Measurements from ENCODE around the gene OAT. TPM values are rescaled to one million over a fixed set of nuclear protein-coding genes. Genes with fewer than 3 reads are reported as not detected.

OAT gene
- 26.5 TPM for polyA plus RNA-seq (2013, experiment 1 of 2)
- 25.8 TPM for polyA plus RNA-seq (2013, experiment 2 of 2)

GRCh38 chr10:124418726-124419501 is at the start of gene OAT:
Gene OAT (minus strand): TSS chr10:124418923. CDS start chr10:124412171, 6,752 bp downstream.
- peak within 1 kb of the TSS; percentile 99 for H3K23ac ChIP-seq (ENCODE audit: low read depth, low read length, poor library complexity)
- no peak within 1 kb of the TSS for H3K4ac ChIP-seq (ENCODE audit: low read length)
- no peak within 1 kb of the TSS for H4K91ac ChIP-seq (ENCODE audit: low read depth, low read length, poor library complexity)
- H3K18ac ChIP-seq (ENCODE audit: low read length) = peak within 1 kb of the TSS; percentile 84
- H3K9me3 ChIP-seq (replicated peaks in 1 of 2; ENCODE audit: control insufficient read depth in 2 of 2, insufficient read depth in 1 of 2, low read depth in 1 of 2, low read length in 2 of 2) = no peaks in the 10 kb centered on the region
- no peak within 1 kb of the TSS for H2BK15ac ChIP-seq (ENCODE audit: low read length)
- H3K4me3 ChIP-seq (ENCODE audit: low read length in 2 of 2) = peak within 1 kb of the TSS; percentile 74 to 95
- WGBS, 2 donors (ENCODE audit: extremely low coverage in 2 of 2, insufficient read length in 2 of 2, insufficient replicate concordance in 1 of 2) = no CpG with 5 or more reads among the region's 70 CpGs
- peak within 1 kb of the TSS; percentile 16 for H2BK12ac ChIP-seq (ENCODE audit: low read length)
- DNase-seq (ENCODE audit: low spot score) = peak; percentile 95
- H4K8ac ChIP-seq (ENCODE audit: low read depth, low read length) = no peak within 1 kb of the TSS
- peak within 1 kb of the TSS; percentile 97 for H2AFZ ChIP-seq (ENCODE audit: low read length)
- no peaks in the 10 kb centered on the region for H3K36me3 ChIP-seq (replicated peaks in 1 of 2; ENCODE audit: control insufficient read depth in 2 of 2, insufficient read depth in 2 of 2, low read length in 2 of 2)
- no peak within 1 kb of the TSS for H2AK5ac ChIP-seq (ENCODE audit: low read depth, low read length)
- H3K79me1 ChIP-seq (ENCODE audit: low read depth, low read length) = no peaks in the 10 kb centered on the region
- peak within 1 kb of the TSS; percentile 90 for H3K4me2 ChIP-seq (ENCODE audit: insufficient read depth, low read length, poor library complexity, severe bottlenecking)
- H3K27me3 ChIP-seq (ENCODE audit: control insufficient read depth in 3 of 3, insufficient read depth in 3 of 3, low read depth in 1 of 3, low read length in 3 of 3) = peaks cover 0 to 43% (median 12%) of the 10 kb centered on the region in 3 experiments
- H3K9ac ChIP-seq (ENCODE audit: low read depth, low read length, poor library complexity) = peak within 1 kb of the TSS; percentile 88
- peak within 1 kb of the TSS; percentile 59 for H2BK5ac ChIP-seq (ENCODE audit: low read length)
- H3K4me1 ChIP-seq (ENCODE audit: control insufficient read depth in 2 of 2, insufficient read depth in 1 of 2, low read depth in 1 of 2, low read length in 2 of 2) = peaks cover 3 to 6% of the 10 kb centered on the region in 2 donors
- H2BK120ac ChIP-seq (ENCODE audit: low read depth, low read length) = no peak within 1 kb of the TSS
- H3K14ac ChIP-seq (ENCODE audit: low read length) = peak within 1 kb of the TSS; percentile 49
- no peak within 1 kb of the TSS for H3K27ac ChIP-seq (replicated peaks; ENCODE audit: low read length)

DNA sequence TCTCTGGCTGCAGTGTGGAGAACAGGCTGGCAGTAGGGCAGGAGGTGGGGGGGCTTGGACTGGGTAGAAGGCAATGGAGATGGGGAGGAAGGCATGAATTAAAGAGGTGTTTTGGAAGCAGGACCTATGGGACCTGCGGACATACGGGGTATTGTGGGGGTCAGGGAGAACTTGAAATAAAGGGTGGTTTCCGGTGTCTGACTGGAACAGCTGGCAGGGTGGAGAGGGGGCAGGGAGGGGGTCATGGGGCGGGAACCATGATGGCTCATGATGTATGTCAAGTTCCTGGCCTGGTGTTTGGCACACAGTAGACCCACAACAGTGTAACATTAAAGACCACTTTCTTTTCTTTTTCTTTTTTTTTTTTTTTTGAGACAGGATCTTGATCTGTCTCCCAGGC is 48.4 kb upstream of the OAT start:
- no peak overlapping the region for H2BK12ac ChIP-seq (ENCODE audit: low read length)

DNA sequence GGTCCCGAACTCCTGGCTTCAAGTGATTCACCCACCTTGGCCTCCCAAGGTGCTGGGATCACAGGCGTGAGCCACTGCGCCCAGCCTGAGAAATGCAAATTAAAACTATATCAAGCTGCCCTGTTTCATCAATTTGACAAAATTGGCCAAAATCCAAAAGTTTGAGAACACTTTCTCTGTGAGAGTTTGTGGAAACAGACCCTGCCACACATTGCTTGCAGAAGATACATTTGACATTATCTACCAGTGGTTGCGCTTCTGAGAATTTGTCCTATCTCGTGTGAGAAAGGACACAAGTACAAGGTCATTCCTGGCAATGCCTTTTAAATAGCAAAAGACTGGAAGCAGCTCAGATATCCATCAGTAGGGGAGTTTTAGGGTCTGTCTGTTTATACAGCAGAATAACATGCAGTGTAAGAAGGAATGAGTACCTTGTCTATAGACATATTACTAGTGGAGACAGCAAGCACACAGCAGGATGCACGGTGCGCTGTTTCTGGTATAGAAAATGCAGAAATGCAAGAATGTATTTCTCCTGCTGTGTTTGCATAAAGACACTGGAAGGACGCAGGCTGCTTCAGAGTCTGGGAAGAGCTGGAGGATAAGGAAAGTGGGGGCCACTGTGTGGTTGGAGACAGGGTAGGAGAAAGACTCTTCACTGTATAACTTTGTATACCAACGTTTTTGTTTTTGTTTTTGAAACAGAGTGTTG is 47.2 kb upstream of the OAT start:
- Histone ChIP-seq H3K4me2 (ENCODE audit: insufficient read depth, low read length, poor library complexity, severe bottlenecking) (no peak overlapping the region), H3K4ac (ENCODE audit: low read length) (no peak overlapping the region), H4K8ac (ENCODE audit: low read depth, low read length) (no peak overlapping the region), H3K36me3 (replicated peaks in 1 of 2; ENCODE audit: control insufficient read depth in 2 of 2, insufficient read depth in 2 of 2, low read length in 2 of 2) (peaks cover 0 to 2% of the 10 kb centered on the region in 2 donors), H3K14ac (ENCODE audit: low read length) (no peak overlapping the region), H3K79me1 (ENCODE audit: low read depth, low read length) (no peaks in the 10 kb centered on the region), H3K9me3 (replicated peaks in 1 of 2; ENCODE audit: control insufficient read depth in 2 of 2, insufficient read depth in 1 of 2, low read depth in 1 of 2, low read length in 2 of 2) (peaks cover 0 to 3% of the 10 kb centered on the region in 2 donors), H2BK120ac (ENCODE audit: low read depth, low read length) (no peak overlapping the region), H2AFZ (ENCODE audit: low read length) (no peak overlapping the region), H3K27me3 (ENCODE audit: control insufficient read depth in 3 of 3, insufficient read depth in 3 of 3, low read depth in 1 of 3, low read length in 3 of 3) (peaks cover 0 to 1% (median 0%) of the 10 kb centered on the region in 3 experiments), H3K23ac (ENCODE audit: low read depth, low read length, poor library complexity) (no peak overlapping the region), H2BK5ac (ENCODE audit: low read length) (no peak overlapping the region), H2AK5ac (ENCODE audit: low read depth, low read length) (no peak overlapping the region), H2BK15ac (ENCODE audit: low read length) (no peak overlapping the region), H3K4me1 (ENCODE audit: control insufficient read depth in 2 of 2, insufficient read depth in 1 of 2, low read depth in 1 of 2, low read length in 2 of 2) (peaks cover 10 to 14% of the 10 kb centered on the region in 2 donors), H3K27ac (replicated peaks; ENCODE audit: low read length) (no peak overlapping the region), H4K91ac (ENCODE audit: low read depth, low read length, poor library complexity) (no peak overlapping the region), H2BK12ac (ENCODE audit: low read length) (no peak overlapping the region), H3K4me3 (ENCODE audit: low read length in 2 of 2) (no peak overlapping the region), H3K9ac (ENCODE audit: low read depth, low read length, poor library complexity) (no peak overlapping the region), H3K18ac (ENCODE audit: low read length) (no peak overlapping the region)
- WGBS, 2 donors (ENCODE audit: extremely low coverage in 2 of 2, insufficient read length in 2 of 2, insufficient replicate concordance in 1 of 2) = no CpG with 5 or more reads among the region's 9 CpGs
- DNase-seq (ENCODE audit: low spot score) = no peak

More for the DNA sequence above, 48.4 kb upstream of the OAT start:
- no CpG with 5 or more reads among the region's 4 CpGs for WGBS, 2 donors (ENCODE audit: extremely low coverage in 2 of 2, insufficient read length in 2 of 2, insufficient replicate concordance in 1 of 2)
- Histone ChIP-seq H3K14ac (ENCODE audit: low read length) (no peak overlapping the region), H3K4me1 (ENCODE audit: control insufficient read depth in 2 of 2, insufficient read depth in 1 of 2, low read depth in 1 of 2, low read length in 2 of 2) (peaks cover 12% of the 10 kb centered on the region in 2 donors), H3K9me3 (replicated peaks in 1 of 2; ENCODE audit: control insufficient read depth in 2 of 2, insufficient read depth in 1 of 2, low read depth in 1 of 2, low read length in 2 of 2) (peaks cover 0 to 3% of the 10 kb centered on the region in 2 donors), H3K27me3 (ENCODE audit: control insufficient read depth in 3 of 3, insufficient read depth in 3 of 3, low read depth in 1 of 3, low read length in 3 of 3) (no peaks in the 10 kb centered on the region), H2BK15ac (ENCODE audit: low read length) (no peak overlapping the region), H2AFZ (ENCODE audit: low read length) (no peak overlapping the region), H2BK5ac (ENCODE audit: low read length) (no peak overlapping the region), H3K4me3 (ENCODE audit: low read length in 2 of 2) (no peak overlapping the region), H4K8ac (ENCODE audit: low read depth, low read length) (no peak overlapping the region), H3K36me3 (replicated peaks in 1 of 2; ENCODE audit: control insufficient read depth in 2 of 2, insufficient read depth in 2 of 2, low read length in 2 of 2) (peaks cover 0 to 2% of the 10 kb centered on the region in 2 donors), H3K23ac (ENCODE audit: low read depth, low read length, poor library complexity) (no peak overlapping the region), H3K9ac (ENCODE audit: low read depth, low read length, poor library complexity) (no peak overlapping the region), H3K18ac (ENCODE audit: low read length) (no peak overlapping the region), H4K91ac (ENCODE audit: low read depth, low read length, poor library complexity) (no peak overlapping the region), H3K27ac (replicated peaks; ENCODE audit: low read length) (no peak overlapping the region), H3K79me1 (ENCODE audit: low read depth, low read length) (no peaks in the 10 kb centered on the region), H3K4ac (ENCODE audit: low read length) (no peak overlapping the region), H2BK120ac (ENCODE audit: low read depth, low read length) (no peak overlapping the region), H2AK5ac (ENCODE audit: low read depth, low read length) (no peak overlapping the region), H3K4me2 (ENCODE audit: insufficient read depth, low read length, poor library complexity, severe bottlenecking) (no peak overlapping the region)
- DNase-seq (ENCODE audit: low spot score) = no peak
